Testis (tissue), 3 donors: ENCODE results near the gene RUVBL2. TPM values are rescaled to one million over a fixed set of nuclear protein-coding genes. Genes with fewer than 3 reads are reported as not detected.
A peak's percentile ranks its signal among the peaks of the same experiment; 100 is the strongest.

Source experiments
- DNase-seq: peaks from one replicate; pipeline ENCODE4 v3.0.0-alpha.2; 2019
- H3K27ac ChIP-seq, 2 donors: fragments of 200-600 bp; sonication (generic); one replicate each; pipeline ENCODE4 v1.5.1; 2019
- H3K27me3 ChIP-seq: fragments of 200-600 bp; sonication (generic); one replicate; pipeline ENCODE4 v1.5.1; 2019
- H3K36me3 ChIP-seq: fragments of 200-600 bp; sonication (generic); one replicate; pipeline ENCODE4 v1.5.1; 2017; ENCODE audit warnings: low read depth; ENCODE audit errors: missing control alignments
- H3K4me1 ChIP-seq: fragments of 200-600 bp; sonication (generic); one replicate; pipeline ENCODE4 v1.5.1; 2019
- H3K4me3 ChIP-seq, 2 donors: fragments of 200-600 bp; sonication (generic); one replicate each; pipeline ENCODE4 v1.5.1; 2017 to 2019
- H3K9me3 ChIP-seq: fragments of 200-600 bp; sonication (generic); one replicate; pipeline ENCODE4 v1.5.1; 2017
- POLR2A ChIP-seq: fragments of 450-650 bp; IDR thresholded peaks from one replicate; pipeline ENCODE4 v1.6.1; 2017; ENCODE audit warnings: antibody characterized with exemption, mild to moderate bottlenecking, moderate library complexity
- WGBS, 2 donors: methylation state at CpG; one replicate each; pipeline ENCODE4 v1.1.5; 2018; 5-methylcytosine and 5-hydroxymethylcytosine counted together
- intact Hi-C: fragments of 100-400 bp; cut with DNase I; formaldehyde crosslinking; loops from one replicate; pipeline ENCODE4 v1.15.1; 2023; ENCODE audit warnings: low total_unique reads
- polyA plus RNA-seq: library from polyadenylated mRNA; stranded (reverse); fragments of 350-450 nt; fragmentation: Illumina TruSeq; extraction: RNeasy Lipid Tissue Mini Kit (QIAGEN cat#74804); gene quantifications from one replicate; pipeline ENCODE4 v1.2.3, GENCODE V29; 2014; ENCODE audit warnings: low read depth, low replicate concordance; ENCODE audit not compliant: insufficient read depth
- total RNA-seq, 2 donors: library from RNA; depleted of rRNA; stranded (reverse); fragments of >200 nt; gene quantifications; one replicate each; pipeline ENCODE4 v1.2.3, GENCODE V29; 2016
- TF ChIP-seq, protein P1 (sequence below), 3 experiments: fragments of 450-650 bp in 2 of 3; fragments of 200-600 bp in 1 of 3; sonication (generic) in 1 of 3; IDR thresholded peaks; one replicate each; pipeline ENCODE4 v1.5.1; 2016 to 2019; ENCODE audit warnings: antibody characterized with exemption in 3 of 3, mild to moderate bottlenecking in 2 of 3, moderate library complexity in 1 of 3

Gene RUVBL2
- total and polyA plus RNA-seq, 3 donors from 2014 or later = 299 to 528 (median 395) TPM

DNA sequence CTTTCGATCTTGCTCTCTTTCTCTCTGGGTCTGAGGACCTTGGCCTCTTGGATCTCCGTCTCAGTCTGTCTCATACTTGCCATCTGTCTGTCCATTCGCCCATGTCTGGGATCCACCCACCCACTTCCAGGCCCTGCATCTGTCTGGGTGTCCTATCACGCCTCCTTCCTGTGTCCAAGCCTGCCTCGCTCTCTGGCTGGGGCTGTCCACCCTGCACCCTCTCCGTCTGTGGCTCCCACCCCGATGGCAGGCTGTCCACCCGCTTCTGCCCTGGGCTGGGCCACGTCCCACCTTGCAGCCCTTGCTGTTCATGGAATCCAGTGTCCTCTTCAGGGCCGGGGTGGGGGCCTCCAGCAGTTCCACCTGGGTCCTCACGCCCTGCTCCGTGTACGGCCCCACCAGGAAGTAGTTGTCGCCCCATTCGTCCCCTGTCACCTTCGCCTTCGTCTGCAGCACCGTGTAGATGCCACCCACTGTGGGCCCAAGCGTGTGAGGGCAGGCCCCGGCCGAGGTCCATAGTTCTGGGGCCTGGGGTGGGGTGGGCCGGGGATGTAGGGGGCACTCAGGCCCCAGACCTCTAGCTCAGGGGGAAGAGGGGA, 2.6 kb upstream of the RUVBL2 start:
- 93 to 97% methylated on average over 9 to 22 of the region's 22 CpGs for WGBS, 2 donors
- Histone ChIP-seq H3K27me3 (no peaks in the 10 kb centered on the region), H3K9me3 (no peaks in the 10 kb centered on the region), H3K27ac (no peak overlapping the region), H3K4me1 (peaks cover 32% of the 10 kb centered on the region), H3K36me3 (no peaks in the 10 kb centered on the region), H3K4me3 (no peak overlapping the region)
- intact Hi-C loops = no loop called here
- no peak for DNase-seq
- TF ChIP-seq, protein P1, sequence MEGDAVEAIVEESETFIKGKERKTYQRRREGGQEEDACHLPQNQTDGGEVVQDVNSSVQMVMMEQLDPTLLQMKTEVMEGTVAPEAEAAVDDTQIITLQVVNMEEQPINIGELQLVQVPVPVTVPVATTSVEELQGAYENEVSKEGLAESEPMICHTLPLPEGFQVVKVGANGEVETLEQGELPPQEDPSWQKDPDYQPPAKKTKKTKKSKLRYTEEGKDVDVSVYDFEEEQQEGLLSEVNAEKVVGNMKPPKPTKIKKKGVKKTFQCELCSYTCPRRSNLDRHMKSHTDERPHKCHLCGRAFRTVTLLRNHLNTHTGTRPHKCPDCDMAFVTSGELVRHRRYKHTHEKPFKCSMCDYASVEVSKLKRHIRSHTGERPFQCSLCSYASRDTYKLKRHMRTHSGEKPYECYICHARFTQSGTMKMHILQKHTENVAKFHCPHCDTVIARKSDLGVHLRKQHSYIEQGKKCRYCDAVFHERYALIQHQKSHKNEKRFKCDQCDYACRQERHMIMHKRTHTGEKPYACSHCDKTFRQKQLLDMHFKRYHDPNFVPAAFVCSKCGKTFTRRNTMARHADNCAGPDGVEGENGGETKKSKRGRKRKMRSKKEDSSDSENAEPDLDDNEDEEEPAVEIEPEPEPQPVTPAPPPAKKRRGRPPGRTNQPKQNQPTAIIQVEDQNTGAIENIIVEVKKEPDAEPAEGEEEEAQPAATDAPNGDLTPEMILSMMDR (IDR thresholded peaks at IDR 0.05) = no peak
- no peak for TF ChIP-seq POLR2A

DNA sequence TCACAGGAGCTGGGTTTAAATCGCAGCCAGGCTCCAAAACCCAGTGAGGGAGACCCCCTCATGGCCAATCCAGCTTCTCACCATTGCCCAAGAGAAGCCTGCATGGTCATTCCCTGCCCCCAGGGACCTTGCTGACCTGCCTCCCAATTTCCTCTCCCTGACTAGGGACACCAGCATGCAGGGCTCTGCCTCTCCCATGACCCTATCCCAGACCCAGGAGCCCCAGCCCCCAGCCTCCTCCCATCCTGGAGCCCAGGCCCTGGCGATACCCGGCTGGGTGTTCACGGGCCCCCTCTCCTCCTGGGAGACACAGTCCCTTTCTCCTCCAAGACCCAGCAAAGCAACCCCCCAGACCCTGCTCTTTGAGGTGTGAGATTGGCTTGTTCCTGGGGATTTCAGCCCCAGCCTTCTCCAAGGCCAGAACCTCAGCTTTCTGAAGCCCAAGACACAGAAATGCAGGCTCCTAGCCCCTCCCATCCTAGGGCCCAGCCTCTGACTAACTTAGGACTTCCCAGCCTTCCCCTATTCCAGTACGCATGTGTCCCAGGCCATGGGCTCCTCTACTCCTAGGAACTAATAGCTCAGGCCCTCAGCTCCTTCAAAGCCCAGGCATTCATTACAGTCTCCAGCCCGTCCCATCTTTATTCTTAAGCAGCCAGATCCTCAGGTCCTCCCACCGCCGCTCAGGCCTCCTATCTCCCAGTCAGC, 1.7 kb upstream of the RUVBL2 start:
- H3K27me3 ChIP-seq = no peaks in the 10 kb centered on the region
- no peaks in the 10 kb centered on the region for H3K36me3 ChIP-seq
- H3K4me1 ChIP-seq = peaks cover 32% of the 10 kb centered on the region
- H3K4me3 ChIP-seq = peak overlapping the region; percentile 67 to 78
- TF ChIP-seq POLR2A = no peak
- TF ChIP-seq, protein P1 (IDR thresholded peaks at IDR 0.05) = no peak
- no peaks in the 10 kb centered on the region for H3K9me3 ChIP-seq
- DNase-seq = peak; percentile 87
- peak overlapping the region; percentile 92 to 93 for H3K27ac ChIP-seq
- intact Hi-C loops = no loop called here
- WGBS, 2 donors = 26 to 31% methylated on average over 6 to 8 of the region's 8 CpGs

DNA sequence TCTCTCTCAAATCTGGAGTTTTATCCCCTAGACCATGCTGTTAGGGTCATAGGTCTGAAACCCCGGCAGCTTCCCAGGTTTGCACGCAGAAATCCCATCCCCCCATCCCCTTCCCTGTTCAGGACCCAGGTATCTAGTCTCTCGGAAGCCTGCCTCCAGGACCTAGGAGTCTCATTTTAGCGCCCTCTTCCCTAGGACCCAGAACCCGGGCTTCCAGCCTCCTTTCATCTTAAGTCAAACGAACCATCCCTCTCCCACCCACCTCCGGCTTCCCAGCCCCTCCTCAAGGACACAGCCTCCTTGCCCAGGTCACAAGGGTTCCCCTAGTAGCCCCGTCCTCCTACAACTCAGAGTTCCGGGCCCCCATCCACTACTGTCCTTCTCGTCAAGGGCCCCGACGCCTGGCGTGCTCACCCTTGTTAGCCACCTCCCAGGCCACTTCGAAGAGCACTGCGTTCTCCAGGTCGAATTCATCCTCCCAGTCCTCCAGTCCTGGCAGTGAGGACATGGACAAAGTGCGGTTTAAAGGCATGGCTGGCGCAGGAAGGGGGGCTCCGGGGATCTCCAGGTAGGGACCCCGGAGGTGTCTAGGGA, 1.0 kb upstream of the RUVBL2 start:
- peaks cover 32% of the 10 kb centered on the region for H3K4me1 ChIP-seq
- peak overlapping the region; percentile 67 to 78 for H3K4me3 ChIP-seq
- peak; percentile 25 for DNase-seq
- peak overlapping the region; percentile 92 to 93 for H3K27ac ChIP-seq
- no peaks in the 10 kb centered on the region for H3K36me3 ChIP-seq
- 0 to 1% methylated on average over 19 to 20 of the region's 20 CpGs for WGBS, 2 donors
- no peaks in the 10 kb centered on the region for H3K9me3 ChIP-seq
- intact Hi-C loops = no loop called here
- no peaks in the 10 kb centered on the region for H3K27me3 ChIP-seq
- no peak for TF ChIP-seq POLR2A
- TF ChIP-seq, protein P1 (IDR thresholded peaks at IDR 0.05) = no peak

DNA sequence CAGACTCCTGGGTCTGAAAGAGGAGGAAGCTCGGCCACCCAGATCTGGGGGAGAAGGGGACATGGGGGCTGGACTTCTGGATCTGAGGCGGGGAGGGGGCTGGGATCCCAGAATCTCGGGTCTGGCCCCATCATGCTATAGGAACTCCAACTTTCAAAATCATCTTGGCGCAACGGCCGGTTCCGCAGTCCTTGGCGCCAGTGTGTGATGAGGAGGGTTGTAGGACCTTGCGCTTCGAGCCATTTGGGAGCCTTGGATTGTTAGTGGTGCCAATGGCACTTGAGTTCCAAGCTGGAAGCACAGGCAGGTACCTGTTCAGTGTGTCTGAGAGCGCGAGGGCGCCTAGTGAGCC, 324 bp downstream of the RUVBL2 start:
- Histone ChIP-seq H3K36me3 (no peaks in the 10 kb centered on the region), H3K27me3 (no peaks in the 10 kb centered on the region), H3K27ac (peak overlapping the region; percentile 92 to 93), H3K9me3 (no peaks in the 10 kb centered on the region), H3K4me1 (peaks cover 32% of the 10 kb centered on the region), H3K4me3 (peak overlapping the region; percentile 67 to 78)
- 0 to 2% methylated on average over 4 to 13 of the region's 13 CpGs for WGBS, 2 donors
- no peak for DNase-seq
- TF ChIP-seq, protein P1 (IDR thresholded peaks at IDR 0.05) = no peak
- no peak for TF ChIP-seq POLR2A
- intact Hi-C loops = no loop called here
